GM19468 (cell line): Measurements from ENCODE around the gene TMEM178B.
"Not testable (repeated sequence)": the region's sequence is repeated elsewhere in the genome, so short reads cannot be mapped to it uniquely, and the experiment has no call there.

ENCODE experiments used
- ATAC-seq: cut with Tn5 transposase; IDR thresholded peaks from one replicate; pipeline ENCODE4 v1.9.1; 2021; ENCODE audit warnings: mild to moderate bottlenecking, moderate library complexity, moderate number of reproducible peaks; ENCODE audit not compliant: unreplicated experiment; ENCODE audit errors: extremely low read depth

Gene TMEM178B

DNA sequence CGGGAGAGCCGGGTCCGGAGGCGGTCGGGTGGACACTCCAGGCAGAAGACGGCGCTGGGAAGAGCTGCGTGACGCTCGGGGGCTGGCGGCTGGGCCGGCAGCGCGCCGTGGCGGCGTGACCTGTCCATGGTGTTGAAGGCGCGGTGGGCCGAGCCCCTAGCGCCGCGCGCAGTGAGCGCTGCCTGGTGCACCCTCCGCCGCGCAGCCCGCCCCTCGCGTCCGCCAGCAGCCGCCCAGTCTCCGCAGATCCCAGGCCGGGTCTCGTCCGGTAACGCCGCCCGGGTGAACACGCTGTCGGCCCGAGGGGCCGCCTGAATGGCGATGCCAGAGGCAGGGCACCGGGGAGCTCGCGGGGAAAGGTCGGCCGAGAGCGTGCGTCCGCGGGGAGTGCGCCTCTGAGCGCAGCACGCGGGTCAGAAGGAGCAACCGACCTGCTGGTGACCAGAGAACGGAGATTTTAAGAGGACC is 657 bp upstream of the TMEM178B start:
- no peak for ATAC-seq

DNA sequence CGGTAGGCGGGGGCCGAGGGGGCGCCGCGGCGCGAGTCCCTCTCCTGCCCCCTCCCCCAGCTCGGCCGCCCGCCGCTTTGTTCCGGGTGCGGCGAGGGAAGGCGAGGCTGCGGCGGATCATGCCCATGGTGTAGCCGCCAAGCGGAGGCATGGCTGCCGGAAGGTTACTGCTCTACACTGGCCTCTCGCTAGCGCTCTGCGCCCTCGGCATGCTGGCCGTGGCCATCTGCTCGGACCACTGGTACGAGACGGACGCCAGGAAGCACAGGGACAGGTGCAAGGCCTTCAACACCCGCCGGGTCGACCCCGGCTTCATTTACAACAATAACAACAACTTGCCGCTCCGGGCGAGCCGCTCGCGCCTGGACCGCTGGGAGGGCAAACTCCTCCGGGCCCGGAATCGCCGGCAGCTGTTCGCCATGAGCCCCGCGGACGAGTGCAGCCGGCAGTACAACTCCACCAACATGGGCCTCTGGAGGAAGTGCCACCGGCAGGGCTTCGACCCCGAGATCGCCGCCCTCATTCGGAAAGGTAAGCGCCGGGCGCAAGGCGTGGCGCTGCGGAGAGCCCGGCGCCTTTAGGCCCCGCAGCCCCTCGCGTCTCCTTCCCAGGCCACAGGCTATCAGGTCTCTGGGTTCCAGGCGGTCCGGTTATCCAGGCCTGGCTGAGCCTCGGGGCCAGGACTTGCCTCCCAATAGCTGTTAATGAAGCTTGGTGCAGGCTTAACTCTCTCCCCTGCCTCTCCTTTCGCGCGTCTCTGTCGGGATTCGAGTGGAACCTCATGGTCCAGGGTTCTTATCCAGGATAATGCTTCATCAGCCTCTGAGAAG is 513 bp downstream of the TMEM178B start:
- no peak for ATAC-seq

DNA sequence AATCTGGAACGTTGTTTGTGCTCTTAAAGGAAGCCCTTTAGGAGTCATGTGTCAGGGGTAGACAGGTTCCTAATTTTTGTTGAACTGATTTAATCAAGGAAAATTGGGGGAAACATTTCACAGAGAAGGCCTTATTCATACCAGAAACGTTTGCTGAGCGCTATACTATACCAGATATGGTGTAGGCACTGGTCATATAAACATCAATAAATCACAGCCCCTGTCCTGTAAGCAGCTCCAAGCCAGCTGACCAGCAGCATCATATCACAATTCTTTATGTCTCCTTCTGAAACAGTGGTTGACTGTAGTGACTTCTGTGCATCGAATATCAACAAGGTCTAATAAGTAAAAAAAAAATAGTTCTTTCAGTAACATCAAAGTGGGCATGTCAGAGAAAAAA is 1.1 kb downstream of the TMEM178B start:
- no peak for ATAC-seq

DNA sequence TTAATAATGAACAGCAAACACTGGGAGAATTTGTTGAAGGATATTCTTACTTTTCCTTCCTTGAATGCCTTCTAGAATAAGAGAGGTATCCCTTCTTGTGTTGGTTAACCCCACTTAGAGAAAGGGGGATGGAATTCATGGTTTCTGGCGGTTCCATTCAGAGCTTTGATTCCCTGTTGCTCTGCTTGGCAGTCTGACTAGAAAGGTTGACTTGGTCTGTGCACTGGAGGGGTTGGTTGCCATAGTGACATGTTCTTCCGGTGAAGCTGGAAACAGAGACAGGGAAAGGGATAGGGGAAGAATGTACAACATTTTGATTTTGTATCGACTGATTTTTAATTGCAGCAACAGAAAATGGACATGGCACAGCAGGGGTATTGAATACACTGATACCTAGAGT is 2.5 kb downstream of the TMEM178B start:
- no peak for ATAC-seq

DNA sequence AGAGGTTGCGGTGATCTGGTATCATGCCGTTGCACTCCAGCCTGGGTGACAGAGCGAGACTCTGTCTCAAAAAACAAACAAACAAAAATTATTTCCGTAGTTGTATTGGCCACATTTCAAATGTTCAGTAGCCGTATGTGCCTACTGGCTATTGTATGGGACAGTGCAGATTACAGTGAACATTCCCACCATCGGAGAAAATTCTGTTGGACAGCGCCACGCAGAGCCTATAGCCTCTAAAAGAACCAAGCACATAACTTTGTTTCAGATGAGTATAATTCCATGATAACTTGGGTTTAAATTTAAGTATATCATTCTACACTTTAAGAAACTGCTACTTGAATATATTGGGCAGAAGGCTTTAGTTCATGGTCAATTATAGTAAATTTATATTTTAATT is 5.4 kb downstream of the TMEM178B start:
- ATAC-seq = no peak

DNA sequence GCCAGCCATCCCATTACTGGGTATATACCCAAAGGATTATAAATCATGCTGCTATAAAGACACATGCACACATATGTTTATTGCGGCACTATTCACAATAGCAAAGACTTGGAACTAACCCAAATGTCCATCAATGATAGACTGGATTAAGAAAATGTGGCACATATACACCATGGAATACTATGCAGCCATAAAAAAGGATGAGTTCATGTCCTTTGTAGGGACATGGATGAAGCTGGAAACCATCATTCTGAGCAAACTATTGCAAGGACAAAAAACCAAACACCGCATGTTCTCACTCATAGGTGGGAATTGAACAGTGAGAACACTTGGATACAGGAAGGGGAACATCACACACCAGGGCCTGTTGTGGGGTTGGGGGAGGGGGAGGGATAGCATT is 15.6 kb downstream of the TMEM178B start:
- ATAC-seq = not testable (repeated sequence)

DNA sequence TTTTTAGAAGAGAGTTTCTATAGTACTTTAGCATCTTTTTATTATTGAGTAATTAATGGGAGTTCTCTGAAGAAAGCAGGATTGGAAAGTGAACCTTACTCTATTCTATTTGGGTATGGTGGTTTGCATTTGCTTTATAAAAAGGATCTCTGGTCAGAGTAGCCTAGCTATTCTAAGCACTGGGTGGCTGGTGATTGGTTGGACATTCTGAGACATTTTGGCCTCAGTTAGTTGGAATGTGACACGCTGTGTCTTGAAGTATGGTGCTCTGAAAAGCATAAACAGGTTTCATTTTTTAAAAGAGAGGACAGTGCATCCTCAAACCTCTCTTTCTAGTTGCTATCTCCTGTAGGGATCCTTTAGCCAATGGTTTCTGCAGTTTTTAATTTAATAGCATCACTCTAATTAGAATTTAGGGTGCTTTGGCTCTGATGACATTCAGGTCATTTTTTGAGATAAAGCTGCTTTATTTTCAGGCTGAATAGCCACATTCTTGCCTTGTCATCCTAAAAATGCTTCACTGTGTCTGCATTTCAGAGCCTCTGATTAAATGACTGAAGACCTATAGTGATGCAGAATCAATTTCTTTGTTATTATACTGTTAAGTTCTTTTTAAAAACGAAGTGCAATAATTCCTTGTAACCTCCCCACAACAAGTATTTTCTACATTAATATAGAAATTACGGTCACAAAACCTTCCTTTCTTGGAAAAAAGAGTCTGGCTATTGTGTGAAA is 20.6 kb downstream of the TMEM178B start:
- no peak for ATAC-seq

DNA sequence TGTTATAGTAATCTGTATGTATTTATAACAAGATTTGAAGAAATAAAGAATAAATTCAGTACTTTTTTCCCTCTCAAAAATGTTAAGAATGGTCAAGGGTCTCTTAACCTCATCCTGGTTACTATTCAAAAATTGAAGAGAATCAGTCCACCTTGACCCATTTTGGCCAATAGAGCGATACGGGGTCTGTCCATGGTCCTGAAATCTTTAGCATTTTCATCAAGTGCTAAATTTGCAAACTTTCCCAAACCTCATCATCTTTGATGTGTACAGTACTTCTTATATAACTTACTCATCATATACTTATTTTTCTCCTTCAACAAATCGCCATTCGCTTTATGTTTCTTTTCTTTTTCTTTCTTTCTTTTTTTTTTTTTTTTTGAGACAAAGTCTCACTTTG is 23.6 kb downstream of the TMEM178B start:
- no peak for ATAC-seq

DNA sequence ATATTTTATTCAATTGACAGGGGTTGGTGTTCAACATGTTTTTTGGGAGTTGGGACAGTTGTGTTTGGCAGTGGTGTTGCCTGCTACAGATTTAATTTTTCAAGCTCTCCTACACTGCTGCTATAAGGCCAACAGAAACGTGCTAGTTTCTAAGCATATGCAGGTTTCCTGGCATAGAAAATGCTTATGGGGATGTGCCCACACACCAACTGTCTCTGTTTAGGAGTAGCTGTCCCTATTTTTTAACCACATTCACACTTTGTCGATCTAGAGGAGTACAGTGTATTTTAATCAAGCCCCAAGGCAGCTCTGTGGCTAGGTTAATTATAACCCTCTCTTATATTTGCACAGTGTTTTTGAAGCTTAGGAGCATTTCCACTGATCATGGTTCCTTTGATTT is 28.6 kb downstream of the TMEM178B start:
- no peak for ATAC-seq

DNA sequence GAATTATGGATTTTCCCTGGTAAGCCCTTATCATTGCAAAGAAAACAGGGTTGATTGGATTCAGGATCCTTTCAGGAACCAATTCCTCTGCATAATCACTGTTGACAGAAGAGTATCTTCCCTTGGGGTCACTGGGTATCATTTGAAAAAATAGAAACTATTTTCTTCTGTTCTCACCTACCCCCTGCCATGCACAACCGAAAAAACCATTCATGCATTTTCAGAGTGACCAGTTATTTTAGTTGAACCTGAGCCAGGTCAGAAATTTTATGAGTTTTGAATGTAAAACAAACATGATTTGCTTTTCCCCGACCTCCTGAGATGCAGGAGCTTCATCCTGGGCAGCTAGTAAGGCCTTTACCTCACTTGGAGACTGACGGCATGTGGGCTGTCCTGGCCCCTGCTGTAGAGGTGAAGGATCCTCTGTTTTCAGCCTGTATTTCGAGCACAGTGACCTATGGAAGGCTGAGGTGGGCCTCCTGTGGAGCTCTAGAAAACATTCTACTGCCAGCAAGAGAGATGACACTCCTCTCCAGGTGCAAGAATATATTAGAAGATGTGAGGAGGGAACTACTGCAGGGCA is 30.1 kb downstream of the TMEM178B start:
- ATAC-seq = no peak

DNA sequence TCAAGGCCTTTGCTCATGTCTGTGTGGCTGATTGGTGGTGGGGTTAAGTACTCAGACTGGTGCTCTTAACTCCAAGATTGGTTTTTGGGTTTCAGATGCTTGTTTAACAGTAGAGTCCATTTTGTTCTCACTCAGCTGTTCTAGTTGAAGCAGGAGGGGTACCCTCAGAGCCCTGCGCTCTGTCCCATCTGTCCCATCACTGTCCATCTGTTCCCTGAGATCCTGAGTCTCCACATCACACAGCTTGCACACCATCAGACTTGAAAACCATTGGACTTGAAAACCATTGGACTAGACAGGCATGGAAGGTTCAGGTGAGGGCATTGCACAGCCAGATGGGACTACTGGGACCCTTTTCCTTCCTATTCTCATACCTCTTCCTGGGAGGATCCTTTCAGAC is 39.3 kb downstream of the TMEM178B start:
- ATAC-seq = no peak

DNA sequence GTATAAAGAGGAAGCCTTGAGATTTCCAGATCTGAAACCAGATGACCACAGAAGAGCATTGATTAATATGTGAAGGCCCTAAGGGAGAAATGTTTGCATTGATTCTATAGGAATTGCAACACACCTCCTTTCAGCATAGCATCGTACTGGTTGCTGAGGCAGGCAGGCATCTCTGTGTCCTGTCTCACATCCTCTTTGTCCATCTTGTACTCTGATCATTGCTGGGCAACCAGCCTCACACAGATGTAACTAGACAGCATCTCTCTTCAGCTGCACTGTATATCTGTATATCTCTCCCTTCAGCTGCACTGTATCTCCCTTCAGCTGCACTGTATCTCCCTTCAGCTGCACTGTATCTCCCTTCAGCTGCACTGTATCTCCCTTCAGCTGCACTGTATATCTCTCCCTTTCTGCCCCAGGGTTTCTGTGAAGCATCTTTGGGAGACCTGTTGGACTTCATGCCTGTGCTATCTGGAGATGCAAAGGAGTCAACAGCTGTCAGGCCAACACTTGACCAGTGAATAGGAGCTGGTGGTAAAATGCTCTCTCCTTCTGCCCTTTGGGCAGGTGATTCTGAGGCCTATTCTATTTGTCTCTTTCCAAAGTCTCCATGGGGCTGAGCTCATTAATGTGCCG is 40.3 kb downstream of the TMEM178B start:
- ATAC-seq = no peak

DNA sequence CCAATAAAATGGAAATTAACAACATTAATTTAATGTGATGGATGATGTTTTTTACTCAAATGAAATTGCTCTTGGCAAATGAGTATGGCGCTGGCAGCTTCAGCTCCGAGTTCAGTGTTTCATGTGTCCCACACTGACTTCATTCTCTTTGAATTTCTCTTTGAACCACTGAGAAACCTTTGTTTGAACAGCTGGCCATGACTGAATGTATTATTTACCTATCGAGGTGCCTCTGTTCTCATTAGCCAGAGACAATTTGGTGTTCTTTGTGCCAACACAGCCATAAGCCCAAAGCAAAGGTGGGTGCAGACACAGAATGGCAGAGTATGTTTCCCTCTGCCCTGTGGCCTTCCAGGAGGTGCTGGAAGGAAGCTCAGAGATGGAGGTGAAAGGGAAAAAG is 42.1 kb downstream of the TMEM178B start:
- no peak for ATAC-seq

DNA sequence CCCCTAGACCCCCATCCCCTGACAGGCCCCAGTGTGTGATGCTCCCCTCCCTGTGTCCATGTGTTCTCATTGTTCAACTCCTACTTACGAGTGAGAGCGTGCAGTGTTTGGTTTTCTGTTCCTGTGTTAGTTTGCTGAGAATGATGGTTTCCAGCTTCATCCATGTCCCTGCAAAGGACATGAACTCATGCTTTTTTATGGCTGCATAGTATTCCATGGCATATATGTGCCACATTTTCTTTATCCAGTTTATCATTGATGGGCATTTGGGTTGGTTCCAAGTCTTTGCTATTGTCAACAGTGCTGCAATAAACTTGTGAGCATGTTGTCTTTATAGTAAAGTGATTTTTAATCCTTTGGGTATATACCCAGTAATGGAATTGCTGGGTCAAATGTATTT is 42.8 kb downstream of the TMEM178B start:
- not testable (repeated sequence) for ATAC-seq

DNA sequence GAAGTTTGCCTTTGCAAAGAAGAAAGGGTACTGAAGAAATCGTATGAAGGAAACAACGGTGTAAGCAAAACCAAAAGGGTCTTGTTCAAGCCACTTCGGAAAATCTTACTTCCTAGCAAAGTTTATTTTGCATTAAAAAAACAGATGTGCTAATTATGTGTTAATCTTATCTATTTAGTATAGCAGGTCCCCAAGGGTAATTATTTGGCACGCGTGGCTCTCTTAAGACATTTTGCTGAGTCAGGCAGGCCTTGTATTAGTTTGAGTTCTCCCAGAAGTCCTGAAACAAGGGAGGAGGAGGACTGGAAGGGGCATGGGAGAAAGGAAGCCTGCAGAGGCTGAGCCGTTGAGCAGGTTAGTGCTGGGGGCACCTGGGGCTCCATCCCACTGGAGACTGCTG is 44.9 kb downstream of the TMEM178B start:
- ATAC-seq = no peak

DNA sequence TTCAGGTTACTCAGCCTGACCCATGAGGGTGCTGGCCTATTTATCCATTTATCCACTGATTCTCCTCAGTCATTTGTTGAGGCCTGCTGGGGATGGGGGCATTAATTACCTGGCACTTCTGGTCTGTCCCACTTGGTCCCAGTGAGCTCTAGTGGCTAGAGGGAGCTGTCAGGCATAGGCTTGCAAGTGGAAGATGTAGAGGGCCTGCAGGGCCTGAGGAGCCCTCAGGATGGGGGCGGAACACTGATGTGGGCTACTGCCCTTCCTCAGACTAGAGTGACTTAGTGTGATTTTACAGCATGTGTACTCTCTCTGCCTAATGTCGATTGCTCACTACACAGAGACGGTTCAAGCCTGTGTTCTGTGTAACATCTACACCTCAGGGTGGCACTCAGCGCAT is 45.3 kb downstream of the TMEM178B start:
- no peak for ATAC-seq

DNA sequence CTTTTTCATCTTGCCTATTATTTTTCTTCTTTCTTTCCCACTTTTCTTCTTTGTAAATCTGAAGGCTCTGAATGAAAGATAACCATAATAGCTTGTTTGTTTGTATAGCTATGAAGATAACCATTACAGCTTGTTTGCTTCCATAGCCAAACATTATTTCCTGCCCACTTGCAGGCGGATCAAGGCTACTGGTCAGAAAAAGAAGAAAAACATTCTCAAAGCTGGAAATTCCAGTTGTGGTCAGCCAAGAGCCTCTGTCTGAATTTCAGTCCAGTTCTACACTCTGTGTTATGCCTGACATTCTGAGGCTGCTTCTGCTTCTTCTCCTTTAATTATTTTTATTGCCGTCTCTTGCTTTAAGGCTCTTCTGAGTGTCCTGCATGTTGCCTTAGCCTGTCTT is 48.9 kb downstream of the TMEM178B start:
- no peak for ATAC-seq

DNA sequence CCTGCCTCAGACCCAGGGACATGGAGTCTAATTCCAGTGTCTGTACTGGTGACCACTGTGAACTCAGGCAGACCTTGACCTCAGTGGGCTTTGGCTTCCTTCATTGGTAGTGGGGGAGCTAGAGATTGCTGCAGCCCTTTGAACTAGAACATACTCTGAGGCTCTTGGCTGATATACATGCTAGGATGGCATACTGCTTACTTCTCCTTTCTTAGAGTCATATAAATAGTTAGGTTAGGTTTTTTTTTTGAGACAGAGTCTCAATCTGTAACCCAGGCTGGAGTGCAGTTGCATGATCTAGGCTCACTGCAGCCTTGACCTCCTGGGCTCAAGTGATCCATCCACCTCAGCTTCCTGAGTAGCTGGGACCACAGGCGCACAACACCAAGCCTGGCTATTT is 49.7 kb downstream of the TMEM178B start:
- ATAC-seq = no peak

DNA sequence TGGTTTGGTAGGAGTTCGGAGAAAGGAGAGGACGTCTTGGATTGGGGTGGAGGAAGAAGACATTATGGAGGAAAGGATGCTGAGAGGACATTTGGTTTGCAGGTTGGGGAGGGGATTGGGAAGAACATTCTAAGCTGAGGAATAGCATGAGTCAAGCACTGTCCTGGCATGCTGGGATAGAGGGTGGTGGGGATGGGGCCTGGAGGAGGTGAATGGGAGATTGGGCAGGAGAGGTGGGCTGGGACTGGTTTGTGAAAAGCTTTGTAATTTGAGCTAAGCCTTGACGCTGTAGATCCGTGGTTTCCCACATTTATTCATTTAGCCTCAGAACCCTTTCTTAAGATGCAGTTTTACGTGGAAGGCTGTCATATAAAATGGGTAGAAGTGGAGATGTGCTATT is 52.2 kb downstream of the TMEM178B start:
- ATAC-seq = no peak

DNA sequence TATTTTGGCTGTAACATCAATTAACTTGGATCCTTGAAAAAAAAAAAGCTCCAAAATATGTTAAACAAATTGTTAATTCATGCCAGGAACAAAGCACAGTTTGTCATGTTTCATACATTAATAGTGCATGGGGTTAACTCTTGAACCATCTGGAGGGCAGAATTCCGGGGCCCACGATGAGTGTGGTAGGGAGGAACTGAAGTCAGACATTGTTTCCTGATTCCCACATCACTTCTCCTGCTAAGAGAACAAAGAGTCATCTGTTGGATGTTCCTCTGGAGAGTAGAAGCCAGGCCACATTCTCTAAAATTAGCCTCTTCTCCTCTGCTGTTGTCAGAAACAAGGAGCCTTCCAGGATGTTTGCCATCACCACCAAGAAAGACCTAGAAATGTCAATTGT is 54.6 kb downstream of the TMEM178B start:
- ATAC-seq = no peak

DNA sequence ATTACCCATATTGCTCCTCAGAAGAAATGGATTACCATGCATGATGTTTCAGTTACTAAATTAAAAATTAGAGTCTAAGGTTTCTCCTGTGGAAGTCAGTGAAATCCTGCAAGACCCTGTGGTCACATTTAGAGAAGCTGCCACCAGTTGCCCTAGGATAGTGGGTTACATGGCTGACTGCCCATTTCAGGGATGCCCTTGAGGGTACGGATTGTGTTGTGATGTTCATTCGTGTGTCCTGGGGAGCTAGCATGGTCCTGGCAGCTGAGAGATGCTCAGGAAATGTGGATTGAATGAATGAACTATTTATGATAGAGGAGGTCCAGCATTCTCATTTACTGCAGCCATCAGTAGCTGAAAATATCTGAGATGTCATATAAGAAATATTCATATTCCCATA is 55.1 kb downstream of the TMEM178B start:
- no peak for ATAC-seq
